ENCODE measurements around the gene C1orf146. TPM values are rescaled to one million over a fixed set of nuclear protein-coding genes. Genes with fewer than 3 reads are reported as not detected.

The C1orf146 gene
- total RNA-seq: not detected

GRCh38 chr1:92217721-92218120, at the start of gene C1orf146:
TSS of gene C1orf146 (plus strand) at chr1:92217915. CDS start at chr1:92231421, 13,506 bp downstream.
- H3K9me3 ChIP-seq: no peaks in the 10 kb centered on the region
- 90% methylated on average over 2 of the region's 27 CpGs; no CpG with 5 or more reads in 1 of the 2 donors for WGBS, 2 donors (ENCODE audit: low coverage in 1 of 2)
- no peak for TF ChIP-seq POLR2AphosphoS5 (IDR thresholded peaks at IDR 0.05)
- TF ChIP-seq EP300 (IDR thresholded peaks at IDR 0.05): no peak
- no peak for TF ChIP-seq CTCF (IDR thresholded peaks at IDR 0.05)
- TF ChIP-seq POLR2A (IDR thresholded peaks at IDR 0.05): no peak
- no peak within 1 kb of the TSS for H3K27ac ChIP-seq
- H3K36me3 ChIP-seq: no peaks in the 10 kb centered on the region
- ATAC-seq: no peak
- H3K27me3 ChIP-seq: no peaks in the 10 kb centered on the region
- H3K4me3 ChIP-seq: no peak within 1 kb of the TSS
- no peaks in the 10 kb centered on the region for H3K4me1 ChIP-seq

- Histone ChIP-seq H3K9me3 (no peaks in the 10 kb centered on the region), H3K4me3 (no peak overlapping the region), H3K27me3 (no peaks in the 10 kb centered on the region), H3K4me1 (no peaks in the 10 kb centered on the region), H3K36me3 (peaks cover 0 to 10% of the 10 kb centered on the region in 2 donors), H3K27ac (no peak overlapping the region)
- TF ChIP-seq POLR2A (IDR thresholded peaks at IDR 0.05): no peak
- TF ChIP-seq EP300 (IDR thresholded peaks at IDR 0.05): no peak
- TF ChIP-seq CTCF (IDR thresholded peaks at IDR 0.05): no peak
- TF ChIP-seq POLR2AphosphoS5 (IDR thresholded peaks at IDR 0.05): no peak
- ATAC-seq: no peak
- 50 to 61% methylated on average over 5 of the region's 5 CpGs for WGBS, 2 donors (ENCODE audit: low coverage in 1 of 2)
Observed at GRCh38 chr1:92168657-92169056, 49.1 kb upstream of the C1orf146 start.

- no peaks in the 10 kb centered on the region for H3K9me3 ChIP-seq
- H3K4me1 ChIP-seq: no peaks in the 10 kb centered on the region
- WGBS, 2 donors (ENCODE audit: low coverage in 1 of 2): 82 to 96% methylated on average over 1 to 2 of the region's 2 CpGs
- no peak for ATAC-seq
- H3K4me3 ChIP-seq: no peak overlapping the region
- TF ChIP-seq POLR2A (IDR thresholded peaks at IDR 0.05): no peak
- no peak for TF ChIP-seq POLR2AphosphoS5 (IDR thresholded peaks at IDR 0.05)
- TF ChIP-seq EP300 (IDR thresholded peaks at IDR 0.05): no peak
- no peak for TF ChIP-seq CTCF (IDR thresholded peaks at IDR 0.05)
- peaks cover 0 to 12% of the 10 kb centered on the region in 2 donors for H3K36me3 ChIP-seq
- no peaks in the 10 kb centered on the region for H3K27me3 ChIP-seq
- H3K27ac ChIP-seq: no peak overlapping the region
Observed at GRCh38 chr1:92169214-92170005, 48.3 kb upstream of the C1orf146 start.

GRCh38 chr1:92184632-92185031, 33.1 kb upstream of the C1orf146 start:
- Histone ChIP-seq H3K27ac (no peak overlapping the region), H3K9me3 (no peaks in the 10 kb centered on the region), H3K36me3 (peaks cover 0 to 32% of the 10 kb centered on the region in 2 donors), H3K4me1 (no peaks in the 10 kb centered on the region), H3K4me3 (no peak overlapping the region), H3K27me3 (no peaks in the 10 kb centered on the region)
- 100% methylated on average over 1 of the region's 1 CpG; no CpG with 5 or more reads in 1 of the 2 donors for WGBS, 2 donors (ENCODE audit: low coverage in 1 of 2)
- ATAC-seq: no peak
- TF ChIP-seq CTCF (IDR thresholded peaks at IDR 0.05) (no peak), POLR2A (IDR thresholded peaks at IDR 0.05) (no peak), EP300 (IDR thresholded peaks at IDR 0.05) (no peak)

- no peak for ATAC-seq
Observed at GRCh38 chr1:92186081-92186480, 31.6 kb upstream of the C1orf146 start.

More at GRCh38 chr1:92186081-92186480, 31.6 kb upstream of the C1orf146 start:
- no peak overlapping the region for H3K27ac ChIP-seq
- WGBS, 2 donors (ENCODE audit: low coverage in 1 of 2): 76 to 94% methylated on average over 1 of the region's 1 CpG
- H3K27me3 ChIP-seq: no peaks in the 10 kb centered on the region
- no peaks in the 10 kb centered on the region for H3K4me1 ChIP-seq
- H3K4me3 ChIP-seq: no peak overlapping the region
- peaks cover 0 to 18% of the 10 kb centered on the region in 2 donors for H3K36me3 ChIP-seq
- no peaks in the 10 kb centered on the region for H3K9me3 ChIP-seq
- no peak for TF ChIP-seq CTCF (IDR thresholded peaks at IDR 0.05)
- no peak for TF ChIP-seq POLR2A (IDR thresholded peaks at IDR 0.05)
- TF ChIP-seq POLR2AphosphoS5 (IDR thresholded peaks at IDR 0.05): no peak
- no peak for TF ChIP-seq EP300 (IDR thresholded peaks at IDR 0.05)

All from gastroesophageal sphincter (tissue), 4 donors.